Stimulated activated CD8-positive, alpha-beta memory T cell treated with anti-CD3 and anti-CD28 coated beads, Interleukin-4, amount 100 ng/mL, for 48 hours (primary cell): ENCODE data around the gene CD72.
"Not testable (repeated sequence)": the region's sequence is repeated elsewhere in the genome, so short reads cannot be mapped to it uniquely, and the experiment has no call there.

ENCODE experiments used
- DNase-seq: peaks from one replicate; pipeline ENCODE4 v3.0.0-alpha.2; 2020

Gene CD72

DNA sequence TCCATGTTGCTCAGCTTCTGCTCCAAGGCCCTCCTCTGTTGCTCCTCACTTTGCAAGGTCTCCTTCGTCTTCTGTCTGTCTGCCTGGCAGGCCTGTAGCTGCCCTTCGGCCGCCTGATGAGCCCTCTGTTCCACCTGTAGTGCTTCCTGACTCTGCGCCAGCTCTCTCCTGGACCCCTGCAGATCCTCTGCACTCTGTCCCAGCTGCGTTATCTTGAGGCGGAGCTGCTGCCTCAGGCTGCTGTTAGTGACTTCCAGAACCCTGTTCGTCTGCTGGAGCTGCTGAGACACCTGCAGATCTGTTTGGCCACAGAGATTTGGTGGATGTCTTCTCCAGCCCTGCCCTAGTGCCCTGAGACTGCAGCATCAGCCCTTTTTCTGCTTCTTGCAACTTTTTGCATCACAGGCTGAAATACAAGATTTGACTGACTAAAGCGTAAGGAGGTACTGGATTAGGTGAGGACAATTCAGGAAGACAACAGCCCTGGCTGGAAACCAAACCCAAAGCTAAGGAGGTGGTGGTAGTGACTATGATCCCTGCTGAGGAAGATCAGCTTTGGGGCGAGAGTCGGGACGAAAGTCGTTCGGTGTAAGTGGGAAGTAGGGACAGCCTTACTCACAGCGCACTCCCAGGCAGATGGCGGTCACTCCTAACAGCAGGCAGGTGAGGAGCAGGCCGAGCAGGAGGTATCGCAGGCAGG lies 2.1 kb downstream of the CD72 start:
- no peak for DNase-seq

DNA sequence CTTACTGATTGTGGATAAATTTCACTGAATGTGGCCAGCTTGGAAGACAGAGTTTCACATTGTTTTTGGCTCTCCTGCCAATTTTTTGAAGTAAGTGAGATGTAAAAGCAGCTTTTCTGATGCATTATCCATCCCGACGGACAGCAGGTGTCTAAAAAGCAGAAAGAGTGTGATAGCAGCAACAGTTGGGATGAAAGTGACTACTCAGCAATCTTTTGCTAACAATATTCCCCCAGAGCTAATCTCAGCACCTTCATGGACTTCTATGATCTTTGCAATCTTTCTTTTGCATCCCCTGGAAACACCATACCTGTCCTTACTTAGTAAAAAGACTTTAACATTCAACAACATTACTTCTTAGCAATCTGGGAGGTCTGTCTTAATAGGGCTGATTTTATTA lies 5.4 kb downstream of the CD72 start:
- no peak for DNase-seq

DNA sequence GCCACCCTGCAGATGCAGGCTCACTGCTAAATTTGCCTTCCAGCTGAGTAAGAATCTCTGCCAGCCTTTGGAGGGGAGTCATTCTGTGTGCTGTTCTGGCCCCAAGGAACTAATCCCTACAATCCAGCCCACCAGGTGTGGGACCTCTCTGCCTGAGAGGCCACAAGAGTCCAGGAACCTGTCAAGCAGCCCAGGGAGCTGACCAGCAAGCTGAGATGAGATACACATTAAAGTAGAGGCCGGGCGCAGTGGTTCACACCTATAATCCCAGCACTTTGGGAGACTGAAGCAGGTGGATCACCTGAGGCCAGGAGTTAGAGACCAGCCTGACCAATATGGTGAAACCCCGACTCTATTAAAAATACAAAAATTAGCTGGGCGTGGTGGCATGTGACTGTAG lies 6.1 kb downstream of the CD72 start:
- not testable (repeated sequence) for DNase-seq

DNA sequence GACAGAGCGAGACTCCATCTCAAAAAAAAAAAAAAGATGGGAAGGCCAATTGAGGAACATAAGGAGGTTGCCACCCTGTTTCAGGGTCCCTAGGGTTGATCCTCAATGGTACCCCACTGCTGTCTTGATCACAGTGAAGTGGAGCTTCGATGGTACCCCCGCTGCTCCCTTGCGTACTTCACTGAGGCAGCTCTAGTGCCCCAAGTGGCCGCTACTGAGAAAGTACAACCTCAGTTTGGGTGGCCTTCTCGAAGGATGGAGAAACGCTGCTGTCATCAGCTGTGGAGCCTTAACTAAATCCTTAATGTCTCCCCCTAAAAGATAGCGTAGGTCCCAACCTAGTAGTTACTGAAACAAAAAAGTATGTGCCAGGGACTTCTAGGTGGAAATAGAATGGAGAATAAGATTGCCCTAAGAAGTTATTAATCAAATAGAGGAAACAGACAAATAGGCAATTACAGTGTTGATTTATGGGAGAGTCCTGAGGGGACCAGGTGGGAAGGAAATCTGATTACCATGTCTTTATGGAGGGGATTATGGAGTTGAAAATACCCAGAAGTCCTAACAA lies 6.9 kb downstream of the CD72 start:
- peak; percentile 70 for DNase-seq

DNA sequence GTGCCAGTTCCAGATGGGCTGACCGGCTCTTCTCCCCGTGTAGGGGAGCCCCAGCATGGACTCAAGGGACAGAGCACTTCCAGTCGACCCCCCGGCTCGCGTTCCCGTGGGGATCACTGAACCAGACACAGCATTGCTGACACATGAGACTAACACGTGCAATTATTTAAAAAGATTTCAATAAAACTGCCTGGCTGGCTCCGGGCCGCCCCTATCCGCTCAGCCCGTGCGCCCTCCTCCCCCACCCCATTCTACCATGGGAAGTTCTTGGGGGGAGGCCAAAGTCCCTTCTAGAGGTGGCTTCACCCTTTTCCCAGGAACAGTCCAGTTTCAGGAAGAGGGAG lies 8.4 kb downstream of the CD72 start:
- DNase-seq: no peak

DNA sequence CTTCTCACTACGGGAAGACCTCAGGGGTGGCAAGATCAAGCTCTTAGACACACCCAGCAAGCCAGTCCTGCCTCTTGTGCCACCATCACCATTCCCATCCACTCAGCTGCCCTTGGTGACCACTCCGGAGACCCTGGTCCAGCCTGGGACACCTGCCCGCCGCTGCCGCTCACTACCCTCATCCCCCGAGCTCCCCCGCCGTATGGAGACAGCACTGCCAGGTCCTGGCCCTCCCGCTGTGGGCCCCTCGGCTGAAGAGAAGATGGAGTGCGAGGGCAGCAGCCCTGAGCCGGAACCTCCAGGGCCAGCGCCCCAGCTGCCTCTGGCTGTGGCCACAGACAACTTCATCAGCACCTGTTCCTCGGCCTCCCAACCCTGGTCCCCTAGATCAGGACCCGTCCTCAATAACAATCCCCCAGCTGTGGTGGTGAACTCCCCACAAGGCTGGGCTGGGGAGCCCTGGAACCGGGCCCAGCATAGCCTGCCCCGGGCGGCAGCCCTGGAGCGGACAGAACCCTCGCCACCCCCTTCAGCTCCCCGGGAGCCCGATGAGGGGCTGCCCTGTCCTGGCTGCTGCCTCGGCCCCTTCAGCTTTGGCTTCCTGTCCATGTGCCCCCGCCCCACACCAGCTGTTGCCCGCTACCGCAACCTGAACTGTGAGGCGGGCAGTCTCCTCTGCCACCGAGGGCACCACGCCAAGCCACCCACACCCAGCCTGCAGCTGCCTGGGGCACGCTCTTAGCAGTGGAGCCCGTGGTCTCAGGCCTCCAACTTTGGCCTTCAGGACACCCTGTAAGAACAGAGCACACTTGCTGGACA lies 9.0 kb downstream of the CD72 start:
- DNase-seq: no peak

DNA sequence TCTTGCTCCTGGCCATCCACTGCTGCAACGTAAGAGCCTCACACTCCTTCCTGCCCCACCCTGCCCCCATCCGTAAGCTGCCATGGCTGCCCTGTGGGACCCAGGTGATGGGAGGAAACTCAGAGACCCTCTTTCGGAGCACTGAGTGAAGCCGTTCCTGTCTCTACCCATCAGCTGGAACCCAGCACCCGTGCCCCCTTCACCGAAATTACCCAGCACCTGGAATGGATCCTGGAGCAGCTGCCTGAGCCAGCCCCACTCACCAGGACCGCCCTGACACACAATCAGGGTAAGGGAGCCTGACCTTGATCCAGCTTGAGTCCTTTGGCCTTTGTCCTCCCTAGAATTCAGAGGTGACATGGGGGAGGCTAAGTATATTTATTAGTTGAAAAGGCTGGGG lies 10.0 kb downstream of the CD72 start:
- no peak for DNase-seq

DNA sequence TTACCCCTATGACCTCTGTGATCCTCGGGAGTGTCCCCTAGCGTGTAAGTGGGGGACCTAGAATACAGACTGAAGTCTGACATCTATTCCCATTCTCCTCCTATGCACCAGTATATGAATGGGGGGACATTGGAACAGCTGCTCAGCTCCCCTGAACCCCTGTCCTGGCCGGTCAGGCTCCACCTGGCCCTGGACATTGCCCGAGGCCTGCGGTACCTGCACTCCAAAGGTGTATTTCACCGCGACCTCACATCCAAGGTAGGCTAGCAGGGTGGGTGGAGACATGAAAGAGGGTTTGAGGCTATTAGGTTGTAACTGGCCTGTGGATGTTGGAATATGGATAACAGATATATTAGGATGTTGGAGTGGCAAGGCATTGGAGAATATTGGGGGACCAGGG lies 11.5 kb downstream of the CD72 start:
- no peak for DNase-seq

DNA sequence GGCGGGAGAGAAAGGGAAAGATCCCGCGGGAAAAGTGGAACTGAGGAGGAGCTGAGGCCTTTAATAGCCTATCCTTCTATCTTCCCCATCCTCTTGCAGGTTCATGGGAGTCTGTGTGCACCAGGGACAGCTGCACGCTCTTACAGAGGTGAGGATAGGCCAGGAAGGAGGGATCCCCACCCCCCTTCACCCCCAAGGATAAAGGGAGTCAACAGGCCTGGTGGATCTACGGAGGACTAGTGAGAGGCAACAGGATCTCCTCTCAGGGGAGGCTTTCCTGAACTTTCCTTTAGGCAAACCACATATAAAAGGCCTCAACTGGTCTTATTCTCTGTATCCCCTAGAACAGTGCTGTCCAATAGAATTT lies 12.1 kb downstream of the CD72 start:
- no peak for DNase-seq

DNA sequence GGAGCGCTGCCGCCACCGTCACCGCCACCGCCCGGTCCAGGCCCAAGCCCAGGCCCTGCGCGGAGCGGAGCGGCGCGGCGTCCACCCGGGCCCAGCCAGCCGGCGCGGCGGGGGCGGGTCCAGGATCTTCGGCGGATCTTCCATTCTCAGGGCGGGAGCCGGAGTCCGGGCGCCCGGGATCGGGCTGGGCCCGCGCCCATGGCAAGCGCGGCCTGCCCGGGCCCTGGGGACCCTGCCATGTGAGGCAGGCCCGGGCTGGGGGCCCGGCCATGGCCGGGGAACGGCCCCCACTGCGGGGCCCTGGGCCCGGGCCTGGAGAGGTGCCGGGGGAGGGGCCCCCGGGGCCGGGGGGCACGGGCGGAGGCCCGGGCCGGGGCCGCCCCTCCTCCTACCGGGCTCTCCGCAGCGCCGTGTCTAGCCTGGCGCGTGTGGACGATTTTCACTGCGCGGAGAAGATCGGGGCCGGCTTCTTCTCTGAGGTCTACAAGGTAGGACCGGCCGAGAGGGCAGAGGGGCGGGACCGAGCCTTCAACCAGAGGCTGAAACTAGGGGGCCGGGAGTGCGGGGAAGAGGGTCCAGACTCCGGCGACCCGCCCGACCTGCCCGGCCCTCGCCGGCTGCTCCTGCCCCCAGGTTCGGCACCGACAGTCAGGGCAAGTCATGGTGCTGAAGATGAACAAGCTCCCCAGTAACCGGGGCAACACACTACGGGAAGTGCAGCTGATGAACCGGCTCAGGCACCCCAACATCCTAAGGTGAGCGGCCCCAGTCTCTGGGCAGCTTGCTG lies 12.7 kb downstream of the CD72 start:
- DNase-seq: peak; percentile 50

DNA sequence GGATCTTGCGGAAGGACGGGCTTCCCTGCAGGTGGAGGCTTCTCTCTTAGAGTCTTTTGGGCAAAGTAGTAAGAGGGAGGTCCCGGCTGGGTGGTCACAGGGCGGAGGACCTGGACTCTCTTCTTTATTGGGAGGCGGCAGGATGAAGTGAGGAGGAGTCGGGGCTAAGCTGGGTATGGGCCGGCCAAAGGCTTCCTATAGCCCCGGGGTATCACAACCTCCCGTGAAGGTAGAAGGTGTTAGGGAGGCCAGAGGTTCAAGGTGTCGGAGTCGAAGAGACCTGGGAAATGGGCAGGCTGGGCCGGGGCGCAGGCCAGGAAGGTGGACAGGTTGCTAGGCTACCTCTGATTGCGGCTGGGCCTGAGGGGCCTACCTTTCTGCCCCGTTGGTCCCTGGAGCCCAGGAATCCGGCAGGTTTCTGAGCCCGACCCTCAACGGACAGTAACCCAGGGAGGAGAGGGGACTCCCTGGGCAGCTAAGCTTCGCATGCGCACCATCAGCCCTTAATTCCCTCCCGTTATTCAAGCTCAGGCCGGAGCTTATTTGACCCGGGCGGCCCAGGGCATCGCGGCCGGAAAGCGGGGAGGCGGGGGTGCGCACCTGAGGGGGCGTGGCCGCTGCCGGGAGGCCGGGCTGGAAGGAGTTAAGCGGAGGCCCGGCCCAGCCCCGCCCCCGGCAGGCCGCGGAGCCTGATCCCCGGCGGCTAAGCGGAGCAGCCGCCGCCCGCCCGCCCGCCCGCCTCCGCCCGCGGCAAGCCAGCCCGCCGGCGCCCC lies 13.4 kb downstream of the CD72 start, which contains the start of gene TESK1:
TSS of gene TESK1 (plus strand) at position 685 of the 773 bp plus-strand sequence. CDS start 358 bp downstream, outside the sequence.
- DNase-seq: peak; percentile 89

DNA sequence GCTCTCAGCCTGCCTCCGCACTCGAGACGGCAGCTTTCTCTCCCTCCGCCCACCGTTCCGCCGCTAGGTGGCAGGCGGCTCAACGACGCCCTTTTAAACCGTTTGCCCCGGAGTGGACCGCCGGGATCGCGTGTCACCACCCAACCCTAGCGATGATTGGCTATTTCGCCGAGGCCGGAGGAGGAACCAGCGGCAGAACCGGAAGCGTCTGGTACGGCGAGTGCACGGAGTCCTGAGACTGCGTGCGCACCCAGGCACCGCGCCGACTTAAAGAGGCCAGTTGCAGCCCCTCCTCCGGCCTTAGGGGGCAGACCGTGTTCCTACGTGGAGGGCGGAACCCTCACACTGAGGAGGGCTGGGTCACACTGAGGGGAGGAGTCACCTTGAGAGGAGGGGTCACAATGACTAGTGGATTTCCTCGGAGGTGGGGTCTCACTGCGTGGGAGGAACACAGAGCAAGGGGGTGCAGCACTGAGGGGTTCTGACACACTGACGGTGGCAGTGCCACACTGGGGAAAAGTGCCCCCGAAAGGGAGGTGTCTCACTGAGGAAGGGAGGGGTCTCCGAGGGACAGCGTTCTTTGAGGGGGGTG lies 14.1 kb downstream of the CD72 start:
- peak; percentile 99 for DNase-seq

DNA sequence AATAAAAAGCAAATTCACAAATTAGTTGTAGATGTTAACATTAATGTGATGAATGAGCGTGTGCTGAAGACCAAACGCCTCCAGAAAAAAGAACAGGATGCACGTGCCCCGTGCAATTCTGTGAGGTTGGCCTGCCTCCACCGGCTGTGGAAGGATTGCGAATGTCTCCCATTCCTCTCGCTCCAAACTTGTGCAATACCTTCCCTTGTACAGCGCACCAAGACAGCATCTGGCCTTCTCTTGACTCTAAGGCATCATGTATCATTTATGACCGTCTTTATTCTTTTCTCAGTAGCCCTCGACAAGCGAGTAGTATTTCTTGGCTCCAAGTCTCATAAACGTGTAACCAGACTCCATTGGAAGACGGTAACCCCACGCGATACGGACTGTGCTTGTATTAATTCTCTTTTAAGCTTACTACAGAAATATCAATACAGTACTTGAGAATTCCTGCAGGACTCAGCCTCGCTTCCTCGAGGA lies 14.7 kb downstream of the CD72 start:
- DNase-seq: peak; percentile 44

DNA sequence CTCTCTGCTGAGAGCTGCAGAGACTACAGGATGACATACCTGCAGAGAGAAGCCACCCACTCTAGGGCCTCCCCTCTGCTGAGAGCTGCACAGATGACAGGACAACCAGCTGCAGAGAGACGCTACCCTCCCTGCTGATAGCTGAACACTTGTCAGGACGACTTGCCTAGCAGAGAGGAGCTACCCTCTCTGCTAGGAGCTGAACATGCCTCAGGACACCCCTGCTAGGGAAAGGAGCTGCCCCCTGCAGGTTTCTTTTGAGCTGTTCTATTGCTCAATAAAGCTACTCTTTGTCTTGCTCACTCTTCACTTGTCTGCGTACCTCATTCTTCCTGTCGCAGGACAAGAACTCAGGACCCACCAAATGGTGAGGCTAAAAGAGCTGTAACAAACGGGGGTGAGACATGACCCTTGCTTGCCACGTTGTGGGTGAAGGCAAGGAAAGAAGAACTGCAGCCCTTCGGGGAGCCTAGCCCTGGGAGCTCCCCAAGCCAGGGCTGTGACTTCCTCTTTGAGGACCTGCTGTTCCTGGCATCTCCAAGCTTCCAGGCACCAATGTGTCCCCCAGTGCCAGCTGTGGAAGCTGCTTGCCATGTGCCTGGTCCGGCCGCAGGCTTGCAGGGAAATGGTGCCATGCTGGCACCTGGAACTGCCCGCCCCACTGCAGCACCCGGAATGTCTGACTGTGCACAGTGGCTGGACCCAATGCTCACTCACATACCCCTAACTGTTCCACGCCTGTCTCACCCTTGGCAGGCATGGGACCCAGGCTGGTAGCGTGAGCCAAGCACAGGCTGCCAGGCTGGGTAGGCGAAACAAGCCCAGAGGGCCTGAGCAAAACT lies 18.2 kb downstream of the CD72 start:
- DNase-seq: no peak

DNA sequence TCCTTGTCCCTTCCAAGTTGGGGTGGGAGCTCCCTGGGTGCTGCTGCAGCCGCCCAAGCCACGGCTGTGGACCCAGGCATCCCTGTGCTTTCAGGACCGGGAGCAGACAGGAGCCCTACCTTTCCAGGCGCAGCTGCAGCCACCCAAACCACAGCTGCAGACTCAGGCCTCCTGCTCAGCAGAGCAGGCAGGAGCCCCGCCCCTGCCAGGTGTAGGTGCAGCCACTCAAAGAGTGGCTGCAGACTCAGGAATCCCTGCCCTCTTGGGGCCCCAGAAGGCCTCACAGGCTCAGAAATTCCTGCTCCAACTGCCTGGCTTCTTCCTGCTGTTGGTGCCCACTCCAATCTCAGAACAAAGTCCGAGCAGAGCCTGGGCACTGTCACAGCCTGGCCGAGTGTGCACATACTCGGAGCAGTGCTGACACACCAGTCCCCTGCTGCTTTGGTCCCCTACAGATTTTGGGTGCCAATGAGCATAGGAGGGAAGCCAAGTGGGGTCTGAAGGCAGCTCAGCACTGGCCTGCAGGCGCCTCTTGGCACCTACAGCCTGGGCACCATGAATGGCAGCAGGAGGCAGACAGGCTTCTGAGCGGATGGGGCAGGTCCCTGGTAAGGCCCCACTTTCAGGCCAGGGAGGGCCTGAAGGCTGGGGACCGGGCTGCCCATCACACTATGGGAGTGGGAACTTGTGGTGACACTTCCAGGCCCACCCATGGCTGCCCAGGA lies 19.2 kb downstream of the CD72 start:
- no peak for DNase-seq

DNA sequence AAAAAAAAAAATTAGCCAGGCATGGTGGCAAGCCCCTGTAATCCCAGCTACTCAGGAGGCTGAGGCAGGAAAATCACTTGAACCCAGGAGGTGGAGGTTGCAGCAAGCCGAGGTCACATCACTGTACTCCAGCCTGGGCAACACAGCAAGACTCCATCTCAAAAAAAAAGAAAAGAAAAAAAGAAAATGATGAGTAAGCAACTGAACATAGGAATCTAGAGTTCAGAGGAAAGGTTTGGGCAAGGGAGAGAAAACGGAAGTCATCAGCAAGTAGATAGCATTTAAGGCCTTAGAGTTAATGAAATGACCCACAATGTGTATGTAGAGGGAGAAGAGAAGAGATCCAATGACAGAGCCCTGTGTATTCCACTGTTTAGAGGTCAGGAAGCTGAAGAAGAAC lies 21.3 kb downstream of the CD72 start:
- not testable (repeated sequence) for DNase-seq

DNA sequence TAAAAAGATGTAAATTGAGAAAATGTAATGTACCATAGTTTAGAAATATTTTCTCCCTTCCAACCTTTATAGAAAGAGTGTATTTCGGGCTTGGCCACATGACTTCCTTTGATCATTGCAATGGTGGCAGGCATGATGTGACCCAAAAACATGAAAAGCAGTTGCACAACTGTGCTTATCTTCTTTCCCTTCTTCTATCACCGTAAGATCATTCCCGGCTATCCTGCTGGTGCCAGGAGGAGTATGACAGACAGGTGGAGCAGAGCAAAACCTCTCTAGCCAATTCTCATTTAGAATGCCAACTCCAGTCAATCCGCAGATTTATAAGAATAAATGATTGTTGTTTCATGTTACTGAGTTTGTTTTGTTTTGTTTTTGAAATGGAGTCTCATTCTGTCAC lies 23.7 kb downstream of the CD72 start:
- DNase-seq: no peak

DNA sequence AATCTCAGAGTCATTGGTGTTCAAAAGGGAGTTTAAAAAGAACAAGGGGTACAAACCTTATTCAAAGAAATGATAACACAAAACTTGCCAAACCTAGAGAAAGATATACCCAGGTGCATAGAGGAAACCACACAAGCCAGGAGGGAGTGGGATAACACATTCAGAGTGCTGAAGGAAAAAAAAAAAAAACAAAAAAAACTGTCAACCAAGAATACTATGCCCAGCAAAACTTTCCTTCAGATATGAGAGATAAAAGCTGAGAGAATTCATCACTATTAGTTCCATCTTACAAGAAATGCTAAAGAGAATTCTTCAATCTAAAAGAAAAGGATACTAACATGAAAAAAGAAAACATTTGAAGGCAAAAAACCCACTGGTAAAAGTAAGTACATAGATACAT lies 24.6 kb downstream of the CD72 start:
- DNase-seq: no peak

DNA sequence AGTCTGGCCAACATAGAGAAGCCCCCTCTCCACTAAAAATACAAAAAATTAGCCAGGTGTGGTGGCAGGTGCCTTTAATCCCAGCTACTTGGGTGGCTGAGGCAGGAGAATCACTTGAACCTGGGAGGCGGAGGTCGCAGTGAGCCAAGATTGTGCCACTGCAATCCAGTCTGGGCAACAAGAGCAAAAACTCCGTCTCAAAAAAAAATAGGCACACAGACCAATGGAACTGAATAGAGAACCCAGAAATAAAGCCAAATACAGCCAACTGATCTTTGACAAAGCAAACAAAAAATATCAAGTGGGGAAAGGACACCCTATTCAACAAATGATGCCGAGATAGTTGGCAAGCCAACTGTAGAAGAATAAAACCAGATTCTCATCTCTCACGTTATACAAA lies 29.7 kb downstream of the CD72 start:
- not testable (repeated sequence) for DNase-seq

DNA sequence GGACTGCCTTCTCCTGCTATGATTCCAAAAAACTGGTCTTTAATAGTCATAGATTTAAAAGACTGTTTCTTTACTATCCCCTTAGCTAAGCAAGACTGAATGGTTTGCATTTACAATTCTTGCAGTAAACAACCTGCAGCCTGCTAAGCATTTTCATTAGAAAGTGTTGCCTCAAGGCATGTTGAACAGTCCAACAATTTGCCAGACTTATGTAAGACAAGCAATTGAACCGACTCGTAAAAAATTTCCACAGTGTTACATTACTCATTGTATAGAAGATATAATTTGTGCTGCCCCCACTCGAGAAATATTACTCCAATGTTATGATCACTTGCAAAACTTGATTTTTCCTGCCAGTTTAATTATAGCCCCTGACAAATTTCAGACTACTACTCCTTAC lies 33.5 kb downstream of the CD72 start:
- not testable (repeated sequence) for DNase-seq
